Tongue (tissue), 2 donors: Measurements from ENCODE around the gene IGSF21. TPM values are rescaled to one million over a fixed set of nuclear protein-coding genes. Genes with fewer than 3 reads are reported as not detected.

Experiments
- DNase-seq: peaks from one replicate; pipeline ENCODE4 v3.0.0-alpha.2; 2015
- total RNA-seq: library from RNA; depleted of rRNA; stranded (reverse); fragments of >200 nt; gene quantifications from one replicate; pipeline ENCODE4 v1.2.3, GENCODE V29; 2014

IGSF21 gene
- total RNA-seq, 1 donor from 2014 or later: not detected

DNA sequence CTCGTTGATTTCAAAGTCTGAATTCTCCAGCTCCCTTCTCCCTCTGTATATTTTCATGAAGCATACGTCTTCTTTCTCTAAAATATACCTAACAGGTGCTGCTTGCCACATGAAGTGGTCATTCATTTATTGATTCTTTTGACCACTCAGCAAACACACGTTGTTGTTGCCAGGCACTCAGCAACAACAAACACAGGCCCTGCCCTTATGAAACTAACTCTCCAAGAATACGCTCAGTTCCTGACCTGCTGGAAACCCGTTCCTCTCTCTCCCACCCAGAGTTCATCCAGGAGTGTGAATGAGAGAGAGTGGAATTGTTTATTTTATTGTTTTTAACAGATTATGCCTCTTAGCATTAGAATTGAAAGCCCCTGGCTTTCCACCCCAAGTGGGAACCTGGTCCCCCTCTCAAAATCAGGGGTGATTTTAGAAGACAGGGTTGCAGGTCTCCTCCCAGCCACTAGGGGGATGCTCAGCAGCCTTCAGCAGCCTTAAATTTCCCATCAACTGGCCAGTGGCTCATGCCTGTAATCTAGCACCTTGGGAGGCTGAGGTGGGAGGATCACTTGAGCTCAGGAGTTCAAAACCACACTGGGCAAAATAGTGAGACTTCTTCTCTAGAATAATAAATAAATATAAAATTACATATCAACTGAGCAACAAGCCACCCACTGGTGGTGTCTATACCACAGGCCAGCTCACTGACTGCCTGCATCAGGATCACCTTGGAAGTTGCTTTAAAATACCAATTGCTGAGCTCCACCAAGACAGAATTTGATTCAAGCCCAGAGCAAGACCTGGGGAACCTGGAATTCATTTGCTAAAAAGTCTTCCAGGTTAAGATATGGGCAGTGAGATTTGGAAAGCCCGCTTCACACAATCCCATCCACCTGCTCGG is 192.1 kb downstream of the IGSF21 start:
- DNase-seq: peak; percentile 26

DNA sequence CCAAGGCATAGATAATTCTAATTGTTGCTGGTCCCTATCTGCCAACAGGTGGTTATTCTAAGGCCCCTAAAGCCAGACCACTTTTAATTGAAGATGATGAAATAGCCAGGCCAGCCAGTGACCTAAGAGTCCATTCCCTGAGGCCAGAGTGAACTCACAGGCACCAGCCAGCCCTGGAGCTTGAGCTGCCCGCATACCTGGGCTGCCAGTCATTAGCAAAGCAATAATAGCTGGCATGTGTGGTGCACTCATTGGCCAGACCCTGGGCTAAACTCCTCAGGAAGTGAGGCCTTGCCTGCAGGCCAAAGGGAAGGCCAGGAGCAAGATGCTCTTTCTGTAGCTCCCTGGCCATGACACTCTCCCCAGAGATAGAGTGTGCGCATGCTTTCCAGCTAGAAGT is 192.8 kb downstream of the IGSF21 start:
- no peak for DNase-seq

DNA sequence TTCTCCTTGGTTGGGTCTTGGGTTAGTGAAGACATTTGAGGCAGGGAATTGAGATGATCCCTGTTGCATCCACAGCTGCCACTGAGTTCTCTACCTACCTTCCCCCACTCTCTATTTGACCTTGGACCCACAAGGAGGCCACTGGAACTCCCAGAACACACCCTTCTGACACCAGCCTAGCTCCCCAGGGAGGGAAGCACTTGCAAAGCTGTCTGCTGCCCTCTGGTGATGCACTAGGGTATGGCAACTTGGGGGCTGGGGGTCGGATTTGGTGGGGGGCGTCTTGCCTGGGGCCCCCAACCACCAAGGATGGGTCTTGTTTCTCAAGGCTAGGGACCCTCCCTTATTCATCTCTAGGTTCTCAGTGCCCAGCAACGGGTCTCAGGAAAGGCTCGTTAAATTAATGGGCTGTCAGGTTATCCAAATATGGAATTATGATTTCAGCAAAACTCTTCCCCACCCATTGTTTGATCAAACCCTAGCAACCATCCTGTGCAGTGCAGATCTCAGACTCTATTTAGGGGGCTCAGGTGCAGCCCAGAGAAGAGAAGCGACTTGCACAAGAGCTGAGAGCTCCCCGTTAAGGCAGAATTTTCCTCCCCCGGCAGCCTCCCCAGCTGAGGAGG is 195.3 kb downstream of the IGSF21 start:
- no peak for DNase-seq

DNA sequence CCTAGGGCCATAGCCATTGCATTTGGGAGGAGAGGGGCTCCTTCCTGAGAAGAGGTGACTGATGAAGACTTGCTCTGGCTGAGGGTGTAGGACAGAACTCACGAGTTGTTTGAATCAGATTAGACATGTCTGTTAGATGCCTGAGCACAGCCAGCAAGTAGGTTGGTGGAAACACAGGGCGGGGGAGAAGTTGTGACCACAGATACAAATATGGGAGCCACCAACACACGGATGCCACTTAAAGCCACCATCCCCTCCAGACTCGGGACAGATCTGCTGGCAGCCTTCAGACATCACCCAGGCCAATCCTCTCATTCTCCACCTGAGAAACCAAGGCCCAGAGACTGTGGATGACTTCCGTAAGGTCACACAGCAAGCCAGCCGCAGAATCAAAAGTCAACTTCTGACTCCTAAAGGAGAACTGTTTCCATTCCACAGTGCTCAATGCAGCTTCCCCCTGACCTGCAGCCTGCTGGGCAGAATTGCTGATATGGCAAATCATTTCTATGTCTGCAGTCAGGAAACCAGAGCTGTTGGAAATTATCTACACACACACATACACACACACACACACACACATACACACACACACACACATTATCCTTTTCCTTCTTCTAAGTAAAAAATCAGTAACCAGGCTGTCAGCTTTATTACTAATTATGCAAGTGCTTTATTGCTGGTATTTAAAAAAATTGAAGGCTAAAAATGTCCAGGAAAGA is 196.7 kb downstream of the IGSF21 start:
- DNase-seq: no peak

DNA sequence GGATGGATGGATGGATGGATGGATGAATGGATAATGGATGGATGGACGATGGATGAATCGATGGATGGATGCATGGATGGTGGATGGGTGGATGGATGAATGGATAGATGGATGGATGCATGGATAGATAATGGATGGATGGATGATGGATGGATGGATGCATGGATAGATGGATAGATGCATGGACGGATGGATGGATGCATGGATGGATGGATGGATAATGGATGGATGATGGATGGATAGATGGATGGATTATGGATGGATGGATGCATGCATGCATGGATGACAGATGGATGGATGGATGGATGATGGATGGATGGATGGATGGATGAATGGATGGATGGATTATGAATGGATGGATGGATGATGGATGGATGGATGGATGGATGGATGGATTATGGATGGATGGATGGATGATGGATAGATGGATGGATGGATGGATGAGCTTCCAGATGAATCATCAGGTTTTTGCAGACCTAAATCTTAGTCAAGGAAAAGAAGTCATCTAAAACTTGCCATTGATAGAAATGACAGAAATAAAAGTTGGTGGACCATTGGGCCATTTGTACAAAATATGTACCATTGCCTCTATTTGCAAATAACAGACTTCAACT is 197.7 kb downstream of the IGSF21 start:
- DNase-seq: no peak

DNA sequence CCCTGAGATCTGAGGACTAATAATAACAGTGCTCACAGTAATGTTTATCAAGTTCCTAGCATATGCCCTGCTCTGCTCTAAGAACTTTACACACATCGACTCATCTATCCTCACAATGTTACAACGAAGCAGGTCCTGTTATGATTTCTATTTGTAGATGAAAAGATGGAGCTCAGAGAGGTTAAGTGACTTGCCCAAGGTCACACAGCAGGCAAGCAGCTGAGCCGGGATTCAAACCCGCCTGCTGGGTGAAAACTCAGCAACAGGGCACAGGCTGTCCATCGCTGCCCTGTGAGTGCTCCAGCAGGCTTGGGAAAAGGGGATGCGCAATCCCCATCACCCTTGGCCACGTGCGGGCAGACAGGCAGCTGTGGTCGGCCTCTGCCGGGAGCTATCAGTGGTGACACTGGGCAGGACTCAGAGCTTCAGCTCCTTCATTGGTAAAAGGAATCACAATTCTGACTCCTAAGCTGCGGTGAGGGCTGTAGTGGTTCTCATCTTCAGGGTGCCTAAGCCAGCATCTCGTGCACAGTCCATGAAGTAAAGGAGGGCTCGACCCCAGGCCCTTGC is 199.8 kb downstream of the IGSF21 start:
- DNase-seq: no peak

DNA sequence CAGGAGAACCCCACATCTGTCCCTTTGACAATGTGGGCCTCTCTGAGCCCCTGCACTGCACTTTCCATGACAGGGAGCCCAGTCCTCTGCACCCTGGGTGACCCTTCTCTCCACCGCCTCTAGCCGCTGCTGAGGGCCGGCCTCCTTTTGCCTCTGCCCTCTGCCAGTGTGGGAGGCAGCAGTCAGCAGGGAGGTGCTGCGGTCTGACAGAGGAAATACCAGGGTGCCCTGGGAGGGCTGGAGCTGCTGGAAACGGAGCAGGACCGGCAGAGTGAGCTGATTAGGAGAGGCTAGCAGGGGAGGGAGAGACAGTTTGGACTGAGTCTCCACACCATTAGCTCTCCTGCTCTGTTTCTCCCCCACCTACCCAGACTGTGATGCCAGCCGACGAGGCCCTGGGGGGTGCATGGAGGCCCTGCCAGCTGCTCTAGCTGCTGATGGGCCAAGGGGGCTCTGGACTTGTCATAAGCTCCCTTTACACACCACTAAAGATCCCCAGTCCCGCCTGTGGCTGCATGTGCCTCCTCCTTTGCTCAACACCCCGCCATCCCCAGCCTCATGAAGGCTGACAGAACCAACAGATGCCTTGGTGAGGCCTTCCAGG is 202.1 kb downstream of the IGSF21 start:
- DNase-seq: no peak

DNA sequence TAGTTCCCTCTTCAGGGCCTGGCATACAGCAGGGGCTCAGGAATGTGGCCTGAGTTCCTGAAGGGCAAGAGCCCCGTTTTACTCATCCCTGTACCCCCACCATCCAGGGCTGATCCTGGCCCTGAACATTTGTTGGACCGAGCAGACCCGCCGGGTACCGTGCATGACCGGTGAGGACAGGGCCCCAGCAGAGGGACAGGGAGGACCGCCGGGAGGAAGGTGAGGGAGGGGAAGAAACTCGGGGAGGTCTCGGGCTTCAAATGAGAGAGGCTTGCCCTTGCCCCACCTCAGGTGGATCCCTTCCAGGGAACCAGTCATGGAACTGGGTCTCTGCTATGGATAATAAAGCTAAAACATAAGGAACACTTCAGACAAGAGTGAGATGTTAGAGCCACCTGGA is 205.4 kb downstream of the IGSF21 start:
- no peak for DNase-seq

DNA sequence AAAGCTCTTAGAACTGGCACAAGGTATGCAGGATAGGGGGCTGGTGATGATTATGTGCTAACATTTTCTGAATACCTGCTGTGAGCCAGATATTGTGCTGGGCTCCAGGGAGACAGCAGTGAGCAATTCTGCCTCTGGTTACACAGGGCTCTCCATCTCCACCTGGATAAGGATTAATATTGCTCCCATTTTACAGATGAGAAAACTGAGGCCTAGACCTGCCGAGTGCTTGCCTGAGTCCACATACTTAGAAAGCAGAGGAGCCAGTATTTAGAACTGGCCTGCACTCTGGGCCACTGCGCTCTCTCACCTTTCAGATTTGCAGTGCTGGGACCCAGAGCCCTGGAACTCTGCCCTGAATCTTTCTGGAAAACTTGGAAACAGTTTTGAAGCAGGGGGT is 205.9 kb downstream of the IGSF21 start:
- no peak for DNase-seq

DNA sequence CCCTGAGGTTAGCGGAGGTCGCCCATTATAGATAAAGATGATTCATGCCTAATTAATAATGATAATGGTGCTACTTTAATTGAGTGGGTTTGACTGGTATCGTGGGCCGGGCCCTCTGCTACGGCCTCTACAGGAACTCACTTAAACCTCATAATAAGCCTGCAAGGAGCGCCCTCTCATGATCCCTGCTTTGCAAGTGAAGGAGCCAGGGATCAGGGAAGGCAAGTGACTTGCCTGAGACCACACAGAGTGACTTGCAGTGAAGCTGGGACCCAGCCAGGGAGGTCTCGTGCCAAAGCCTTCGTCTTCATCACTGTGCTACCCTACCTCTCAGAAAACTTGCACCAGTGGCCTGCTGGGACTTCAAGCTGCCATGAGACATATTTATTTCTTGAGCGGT is 206.8 kb downstream of the IGSF21 start:
- no peak for DNase-seq

DNA sequence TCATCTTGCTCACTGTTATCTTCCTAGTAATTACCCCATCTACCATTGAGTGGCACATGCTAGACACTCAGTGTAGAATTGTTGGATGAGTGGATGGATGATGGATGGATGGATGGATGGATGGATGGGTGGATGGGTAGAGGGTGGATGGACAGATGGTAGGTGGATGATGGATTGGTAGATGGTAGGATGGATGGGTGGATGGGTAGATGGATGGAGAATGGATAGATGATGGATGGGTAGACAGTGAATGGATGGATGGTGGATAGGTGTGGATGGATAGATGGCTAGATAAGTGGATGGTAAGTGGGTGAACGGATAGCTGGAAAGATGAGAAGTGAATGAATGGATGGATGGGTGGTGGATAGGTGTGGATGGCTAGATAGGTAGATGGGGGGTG is 207.9 kb downstream of the IGSF21 start:
- no peak for DNase-seq

DNA sequence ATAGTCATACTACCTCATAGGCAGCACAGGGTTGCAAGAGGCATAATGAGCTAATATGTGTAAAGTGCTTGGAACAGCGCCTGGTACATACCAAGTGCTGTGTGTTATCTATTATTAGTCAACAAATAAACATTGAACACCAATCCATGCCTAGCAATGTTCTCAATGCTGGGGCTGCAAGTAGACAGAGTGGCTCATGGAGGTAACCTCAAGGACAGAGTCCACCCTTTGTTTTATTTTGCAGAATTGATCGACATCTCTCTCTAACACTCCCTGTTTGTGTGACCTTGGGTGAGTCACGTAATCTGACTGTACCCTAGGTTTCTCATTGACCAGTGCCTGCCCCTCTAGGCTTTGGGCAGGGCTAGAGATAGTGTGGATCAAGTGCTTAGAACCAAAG is 209.2 kb downstream of the IGSF21 start:
- no peak for DNase-seq

DNA sequence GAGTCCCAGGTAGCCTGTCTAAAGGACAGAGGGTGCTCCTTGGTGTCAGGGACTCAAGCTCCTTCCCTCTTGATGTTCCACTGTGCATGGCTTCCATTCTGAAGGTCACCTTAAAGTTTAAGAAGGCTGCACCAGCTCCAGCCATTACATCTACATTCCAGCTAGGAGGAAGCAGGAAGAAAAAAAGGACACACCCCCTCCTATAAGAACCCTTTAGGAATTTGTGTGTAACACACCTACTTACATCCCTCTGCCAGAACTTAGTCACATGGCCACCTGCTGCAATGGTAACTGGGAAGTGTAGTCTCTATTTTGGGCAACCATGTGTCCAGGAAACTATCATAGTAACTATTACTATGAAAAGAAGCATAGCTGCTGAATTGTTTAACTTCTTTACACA is 211.5 kb downstream of the IGSF21 start:
- DNase-seq: no peak

DNA sequence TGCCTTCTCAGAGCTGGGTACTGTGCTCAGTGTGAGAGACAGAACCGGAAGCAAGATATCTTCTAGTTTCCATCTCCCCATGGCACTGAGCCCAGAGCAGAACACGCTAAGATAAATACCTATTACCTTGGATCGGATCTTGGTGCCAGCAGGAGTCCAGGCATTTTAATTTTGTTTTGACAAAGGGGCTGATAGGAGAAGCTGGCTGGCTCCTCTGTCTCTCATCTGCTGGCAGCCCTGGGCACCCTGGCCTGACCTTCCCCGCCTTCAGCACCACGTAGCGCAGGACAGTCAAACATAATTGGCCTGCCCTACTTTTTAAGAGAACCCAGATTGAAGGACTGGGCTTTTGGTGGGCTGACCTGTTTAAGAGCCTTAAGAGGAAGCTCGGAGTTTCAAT is 212.5 kb downstream of the IGSF21 start:
- no peak for DNase-seq

DNA sequence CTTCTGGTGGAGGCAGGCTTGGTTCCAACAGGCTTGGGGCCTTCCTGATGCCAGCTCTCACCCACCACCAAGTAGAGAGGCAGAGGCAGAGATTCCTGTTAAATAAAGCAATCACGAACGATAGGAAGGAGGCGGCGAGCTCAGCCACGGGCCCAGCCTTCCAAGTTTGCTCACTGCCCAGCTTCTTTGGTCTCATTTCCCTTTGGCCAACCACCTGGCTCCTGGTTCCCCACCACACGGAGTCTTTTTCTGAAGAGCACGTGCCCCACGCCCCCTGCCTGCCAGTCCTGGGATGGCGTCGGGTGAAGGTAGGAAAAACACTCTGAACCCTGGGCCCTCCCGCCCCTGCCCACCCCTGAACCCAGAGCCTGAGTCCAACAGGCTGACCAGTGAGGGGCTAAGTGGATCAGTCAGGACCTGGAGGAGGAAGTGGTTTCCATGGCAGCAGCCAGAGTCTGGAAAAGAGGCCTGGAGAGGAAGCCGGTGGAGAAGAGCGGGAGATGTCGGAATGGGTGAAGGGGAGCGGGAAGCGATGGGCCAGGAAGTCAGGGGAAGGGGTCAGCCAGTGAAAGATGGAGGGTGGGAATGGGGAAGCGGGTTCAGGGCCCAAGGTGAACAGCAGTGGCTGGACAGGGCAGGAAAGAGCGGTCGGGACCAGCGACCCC is 214.9 kb downstream of the IGSF21 start:
- DNase-seq: no peak

DNA sequence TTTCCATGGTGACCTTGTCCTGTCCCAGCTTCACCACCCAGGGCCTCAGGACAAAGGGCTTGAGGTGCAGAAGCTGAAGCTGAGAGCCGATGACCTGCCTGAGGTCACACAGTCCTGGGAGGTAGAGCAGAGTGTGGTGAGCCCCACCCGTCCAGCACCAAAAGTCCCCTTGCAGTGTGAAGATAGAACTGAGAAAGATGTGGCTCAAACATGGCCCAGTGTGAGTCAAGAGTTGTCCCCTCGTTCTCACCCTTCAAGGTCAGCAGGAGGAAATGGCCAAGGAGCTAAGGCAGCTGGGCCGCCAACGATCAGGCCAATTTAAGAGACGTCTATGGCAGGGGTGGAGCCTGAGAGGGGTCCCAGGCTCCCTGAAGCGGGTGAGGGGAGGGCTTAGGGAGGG is 215.7 kb downstream of the IGSF21 start:
- DNase-seq: no peak

DNA sequence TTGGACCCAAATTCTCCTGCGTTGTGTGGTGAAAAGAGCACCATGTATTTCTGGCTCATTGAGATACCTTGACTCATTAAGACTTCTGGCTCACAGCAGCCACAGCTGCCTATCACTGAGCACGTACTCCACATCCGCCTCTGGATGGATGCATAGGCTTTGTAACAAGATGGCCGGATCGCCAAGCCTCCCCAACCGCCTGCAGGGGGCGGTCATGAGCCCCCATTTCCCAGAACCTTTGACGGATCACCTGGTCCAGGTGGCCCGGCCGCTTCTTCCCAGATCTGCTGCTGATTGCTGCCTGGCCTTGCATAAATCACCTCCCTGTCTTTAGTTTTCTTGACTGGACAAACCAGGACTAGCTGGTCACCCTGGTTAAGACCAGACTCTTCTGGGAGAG is 216.6 kb downstream of the IGSF21 start:
- DNase-seq: no peak

DNA sequence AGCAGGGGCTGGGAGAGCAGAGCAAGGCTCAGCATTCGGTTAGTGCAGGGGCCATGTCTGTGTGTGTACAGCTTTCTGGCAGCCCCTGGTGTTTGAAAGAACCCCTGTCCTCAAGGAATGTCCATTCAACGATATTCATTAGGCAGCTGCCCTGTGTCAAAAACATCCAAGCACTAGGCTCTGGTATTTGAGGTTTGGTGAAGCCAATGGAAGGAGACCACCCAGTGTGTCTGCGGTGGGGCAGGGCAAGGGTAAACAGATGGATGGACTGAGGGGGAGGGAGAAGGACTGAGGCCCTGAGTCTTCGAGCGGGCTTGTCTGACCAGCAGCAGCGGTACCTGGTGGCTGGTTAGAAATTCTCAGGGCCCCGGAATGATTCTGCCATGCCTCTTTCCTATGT is 217.5 kb downstream of the IGSF21 start:
- no peak for DNase-seq

DNA sequence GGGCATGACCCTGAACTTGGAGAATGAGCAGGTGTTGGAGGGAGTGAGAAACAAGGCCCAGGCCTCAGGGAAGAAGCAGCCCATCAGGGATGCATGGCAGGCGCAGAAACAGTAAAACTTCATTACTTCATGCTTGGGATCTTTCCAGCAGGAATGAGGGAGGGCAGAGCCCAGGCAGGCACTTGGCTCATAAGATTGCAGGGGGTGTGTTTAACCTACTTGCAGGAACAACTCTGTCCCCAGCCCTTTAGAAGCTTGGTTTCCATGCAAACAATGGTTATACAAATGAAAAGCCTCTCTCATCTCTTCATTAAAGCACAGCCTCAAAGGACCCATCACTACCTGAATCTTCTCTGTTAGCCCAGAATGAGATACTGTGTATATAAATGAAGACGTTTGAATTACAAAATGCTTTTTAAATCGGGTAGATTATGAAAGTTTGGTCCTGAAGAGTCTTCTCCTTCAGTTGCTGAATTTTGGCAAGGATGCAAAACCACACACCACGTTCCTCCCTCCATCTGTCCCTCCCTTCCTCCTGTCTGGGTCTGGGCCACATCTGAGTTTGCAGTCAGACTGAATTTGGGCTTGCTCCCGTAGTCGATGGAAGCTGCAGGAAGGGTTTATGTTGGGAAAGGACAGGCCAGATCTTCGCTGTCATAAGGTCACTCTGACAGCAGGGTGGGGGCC is 218.8 kb downstream of the IGSF21 start:
- DNase-seq: peak; percentile 60

DNA sequence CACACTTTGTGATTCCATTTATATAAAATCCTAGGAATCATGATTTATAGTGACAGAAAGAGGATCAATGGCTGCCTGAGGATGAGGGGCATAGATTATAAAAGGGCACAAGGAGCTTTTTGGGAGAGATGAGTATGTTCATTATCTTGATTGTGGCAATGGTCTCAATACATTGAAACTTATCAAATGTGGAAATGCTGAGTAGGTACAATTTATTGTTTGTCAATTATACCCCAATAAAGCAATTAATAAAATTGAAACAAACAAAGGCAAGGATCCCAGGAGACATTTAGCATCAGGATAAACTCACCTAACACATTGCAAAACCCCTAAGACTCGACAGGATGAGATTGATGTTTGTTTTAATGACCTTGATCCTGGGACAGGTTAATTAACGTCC is 220.1 kb downstream of the IGSF21 start:
- DNase-seq: no peak

DNA sequence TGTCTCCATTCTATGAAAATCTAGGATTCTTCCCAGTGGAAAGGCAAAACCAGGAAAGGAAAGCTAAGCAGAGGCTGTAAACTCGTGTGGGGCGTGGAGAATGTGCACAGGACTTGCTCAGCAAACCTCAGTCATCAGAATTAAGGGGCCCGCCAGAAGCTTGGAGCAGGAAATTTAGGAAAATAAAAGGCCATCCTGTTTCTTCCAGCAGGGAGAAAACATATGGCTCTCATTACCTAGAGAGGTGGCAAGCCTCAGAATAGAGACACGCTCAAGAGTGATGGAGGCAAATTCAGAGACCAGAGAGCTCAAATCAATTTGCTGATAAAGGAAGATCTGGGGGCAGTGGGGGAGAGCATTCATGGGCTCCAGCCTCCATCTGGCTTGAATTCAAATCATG is 221.2 kb downstream of the IGSF21 start:
- DNase-seq: no peak
